NCI-H2107 treated with DMSO at 0.1 percent for 48 hours (cell line): ENCODE data around the gene KCNK3.
A peak's percentile ranks its signal among the peaks of the same experiment; 100 is the strongest.
"Not testable (repeated sequence)": the region's sequence is repeated elsewhere in the genome, so short reads cannot be mapped to it uniquely, and the experiment has no call there.

Source experiments
- DNase-seq: peaks from one replicate; lab custom pipeline; 2025; ENCODE audit not compliant: unreplicated experiment; lab: John Stamatoyannopoulos, UW

The KCNK3 gene

GRCh38 chr2:26754972-26755670 is 62.6 kb downstream of the KCNK3 start:
- DNase-seq = peak; percentile 41

GRCh38 chr2:26756337-26756736 is 63.8 kb downstream of the KCNK3 start:
- no peak for DNase-seq

GRCh38 chr2:26757873-26758789 is 65.6 kb downstream of the KCNK3 start:
- DNase-seq = no peak

GRCh38 chr2:26758790-26759321 is 66.3 kb downstream of the KCNK3 start:
- no peak for DNase-seq

GRCh38 chr2:26759845-26760244 is 67.3 kb downstream of the KCNK3 start:
- no peak for DNase-seq

GRCh38 chr2:26760991-26761390 is 68.5 kb downstream of the KCNK3 start:
- DNase-seq = not testable (repeated sequence)

GRCh38 chr2:26763019-26763418 is 70.5 kb downstream of the KCNK3 start:
- no peak for DNase-seq

- DNase-seq = peak; percentile 14
These were observed 71.8 kb downstream of the KCNK3 start, which contains the start of gene SLC35F6 for GRCh38 chr2:26764078-26764887. Gene SLC35F6 (plus strand): TSS chr2:26764284. CDS start chr2:26764350, 66 bp downstream.

- no peak for DNase-seq
These were observed 72.4 kb downstream of the KCNK3 start for GRCh38 chr2:26764906-26765305.

- no peak for DNase-seq
These were observed 73.1 kb downstream of the KCNK3 start for GRCh38 chr2:26765475-26766200.

GRCh38 chr2:26767129-26767528 is 74.6 kb downstream of the KCNK3 start:
- no peak for DNase-seq

- no peak for DNase-seq
These were observed 75.5 kb downstream of the KCNK3 start for GRCh38 chr2:26767894-26768487.

GRCh38 chr2:26768759-26769088 is 76.2 kb downstream of the KCNK3 start:
- DNase-seq = no peak

- DNase-seq = no peak
These were observed 76.7 kb downstream of the KCNK3 start for GRCh38 chr2:26769089-26769761.

GRCh38 chr2:26770986-26771586 is 78.6 kb downstream of the KCNK3 start:
- DNase-seq = no peak

- no peak for DNase-seq
These were observed 79.8 kb downstream of the KCNK3 start for GRCh38 chr2:26772064-26773001.

GRCh38 chr2:26776195-26776800 is 83.8 kb downstream of the KCNK3 start:
- no peak for DNase-seq

GRCh38 chr2:26778098-26778497 is 85.6 kb downstream of the KCNK3 start:
- no peak for DNase-seq
